ENCODE results near the gene TSPAN9.

TSPAN9 gene

GRCh38 chr12:3215410-3215975 is 138.3 kb downstream of the TSPAN9 start:
- no peak for TF ChIP-seq CTCF (IDR thresholded peaks at IDR 0.05; ENCODE audit: extremely low read depth, missing control alignments)
- no peak for DNase-seq (ENCODE audit: low spot score)

DNA sequence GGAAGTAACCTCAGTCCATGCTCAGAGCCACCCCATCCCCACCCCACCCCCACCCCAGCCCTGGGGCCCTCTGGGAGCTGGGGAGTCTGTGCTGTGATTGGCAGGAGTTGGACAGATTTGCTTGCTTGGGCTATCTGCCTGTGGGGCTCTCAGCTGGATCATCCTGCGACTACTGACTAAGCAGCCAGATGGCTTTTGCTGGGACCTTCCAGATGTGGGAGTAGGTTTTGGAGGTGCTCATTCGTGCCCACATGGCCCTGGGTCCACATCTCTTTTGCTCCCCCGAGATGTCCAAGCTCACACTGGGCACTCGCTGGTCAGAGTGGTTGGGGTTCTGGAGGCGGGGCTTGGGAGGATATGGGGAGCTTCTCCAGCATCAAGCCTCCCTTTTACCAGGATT is 138.9 kb downstream of the TSPAN9 start:
- TF ChIP-seq CTCF (IDR thresholded peaks at IDR 0.05; ENCODE audit: extremely low read depth, missing control alignments): no peak
- no peak for DNase-seq (ENCODE audit: low spot score)

DNA sequence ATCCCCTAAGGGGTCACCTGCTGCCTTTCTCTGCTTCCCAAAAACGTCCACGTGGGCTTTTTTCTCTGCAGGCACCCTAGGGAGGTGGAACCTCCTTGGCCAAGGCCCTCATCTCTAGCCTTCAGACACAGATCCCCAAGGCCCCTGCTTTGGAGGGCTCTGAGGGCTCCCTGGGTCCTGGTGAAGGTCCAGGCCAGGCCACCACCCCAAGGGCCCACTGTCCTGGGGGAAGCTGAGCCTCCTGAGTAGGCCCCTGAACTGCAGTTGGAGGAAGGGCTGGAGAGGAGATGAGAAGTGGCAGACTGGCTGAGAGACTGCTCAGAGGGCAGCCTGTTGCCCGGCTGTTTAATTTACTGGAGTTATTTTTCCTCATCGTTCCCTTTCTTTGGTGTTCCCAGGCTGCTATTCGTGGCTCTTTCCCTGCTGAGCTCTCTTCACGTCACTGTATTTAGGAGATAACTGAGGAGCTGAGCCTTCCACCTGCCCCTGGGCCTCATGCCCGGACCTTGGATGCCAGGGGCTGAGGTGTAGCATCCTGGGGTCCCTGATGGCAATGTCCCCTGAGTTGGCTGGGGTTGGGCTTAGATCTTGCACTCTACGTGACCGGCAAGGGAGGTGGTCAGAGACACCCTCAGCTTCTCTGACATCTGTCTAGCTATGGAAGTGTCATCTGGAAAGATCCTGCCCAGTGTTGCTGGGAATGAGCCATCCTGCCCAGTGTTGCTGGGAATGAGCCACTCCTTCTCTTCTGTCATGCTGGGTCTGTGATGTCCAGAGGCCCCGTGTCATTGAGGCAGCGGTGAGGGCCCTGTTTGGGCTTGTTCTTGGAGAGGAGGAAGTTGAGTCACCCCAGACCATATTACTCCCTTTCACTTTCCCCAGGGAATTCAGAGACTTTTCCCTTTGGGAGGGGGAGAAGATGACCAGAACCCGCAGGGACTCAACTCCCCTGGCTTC is 139.8 kb downstream of the TSPAN9 start:
- DNase-seq (ENCODE audit: low spot score): no peak
- TF ChIP-seq CTCF (IDR thresholded peaks at IDR 0.05; ENCODE audit: extremely low read depth, missing control alignments): no peak

- TF ChIP-seq CTCF (IDR thresholded peaks at IDR 0.05; ENCODE audit: extremely low read depth, missing control alignments): no peak
- no peak for DNase-seq (ENCODE audit: low spot score)
Observed at GRCh38 chr12:3217683-3218079, 140.5 kb downstream of the TSPAN9 start.

DNA sequence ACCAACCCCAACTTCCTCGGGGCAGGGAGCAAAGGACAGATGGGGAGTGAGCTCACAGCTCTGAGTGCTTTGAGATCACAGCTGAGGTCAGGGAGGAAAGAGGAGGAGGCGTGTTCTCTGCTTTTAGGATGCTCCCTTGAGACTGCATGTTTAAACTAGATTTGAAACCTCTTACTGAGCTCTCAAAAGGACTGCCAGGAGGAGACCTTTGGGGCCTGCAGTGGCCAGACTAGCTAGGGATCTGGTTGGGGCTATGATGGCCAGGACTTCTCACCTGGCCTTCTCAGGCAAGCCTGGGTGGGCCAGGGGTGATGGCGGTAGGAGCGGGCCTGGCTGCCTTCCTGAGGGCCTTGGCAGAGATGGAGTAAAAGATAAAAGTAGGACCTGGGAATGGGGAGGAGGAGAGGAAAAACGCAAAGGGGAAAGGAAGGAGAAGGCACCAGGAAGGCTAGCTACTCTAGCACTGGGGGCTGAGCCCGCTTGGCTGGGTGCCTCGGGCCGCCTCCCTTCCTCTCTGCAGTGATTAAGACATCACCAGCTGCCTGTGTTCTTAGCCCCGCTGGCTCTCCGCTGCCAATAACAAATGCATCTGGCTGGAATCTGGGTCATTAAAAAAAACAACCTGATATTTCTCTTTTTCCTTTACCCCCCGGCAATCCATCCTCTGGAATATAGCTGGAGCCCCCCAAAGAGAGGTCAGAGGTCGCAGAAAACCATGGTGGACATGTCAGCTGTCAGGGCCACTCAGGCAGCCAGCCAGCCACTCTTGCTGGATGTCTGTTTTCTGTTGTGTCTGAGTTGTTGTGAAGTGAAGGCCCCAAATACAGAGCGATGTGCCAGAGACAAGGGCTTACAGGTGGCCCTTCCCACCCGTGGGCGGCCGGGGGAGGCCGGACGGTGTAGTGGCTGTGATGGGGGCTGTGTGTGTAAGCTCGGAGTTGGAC is 141.3 kb downstream of the TSPAN9 start:
- no peak for TF ChIP-seq CTCF (IDR thresholded peaks at IDR 0.05; ENCODE audit: extremely low read depth, missing control alignments)
- no peak for DNase-seq (ENCODE audit: low spot score)

GRCh38 chr12:3219233-3219632 is 142.1 kb downstream of the TSPAN9 start:
- no peak for DNase-seq (ENCODE audit: low spot score)
- TF ChIP-seq CTCF (IDR thresholded peaks at IDR 0.05; ENCODE audit: extremely low read depth, missing control alignments): no peak

Measured in GM20000 (cell line).